GM12801 (cell line): ENCODE measurements around the gene PLEKHA3.

Source experiments
- TF ChIP-seq, protein P1 (sequence below): IDR thresholded peaks from one replicate; pipeline ENCODE4 v1.5.1; 2011; ENCODE audit warnings: control low read depth; ENCODE audit not compliant: insufficient read length; ENCODE audit errors: extremely low read depth

The PLEKHA3 gene

DNA sequence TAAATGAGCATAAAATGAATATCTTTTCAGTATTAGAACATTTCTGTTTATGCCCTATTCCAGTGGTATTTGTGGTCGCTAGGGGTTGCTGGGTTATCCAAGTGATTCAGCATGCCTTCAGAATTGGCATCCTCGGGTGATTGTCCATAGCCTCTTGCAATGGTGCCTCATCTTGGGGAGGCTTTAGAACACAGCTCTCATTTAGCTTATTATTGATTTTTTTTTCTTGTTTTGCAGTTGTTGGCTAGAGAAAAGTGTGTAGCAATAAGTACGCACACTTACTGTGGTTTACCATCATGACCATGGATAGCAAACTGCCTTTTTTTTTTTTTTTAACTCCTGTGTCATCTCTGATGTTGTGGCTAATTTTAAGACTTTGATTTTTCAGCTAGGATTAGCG, 33.6 kb downstream of the PLEKHA3 start:
- TF ChIP-seq, protein P1, sequence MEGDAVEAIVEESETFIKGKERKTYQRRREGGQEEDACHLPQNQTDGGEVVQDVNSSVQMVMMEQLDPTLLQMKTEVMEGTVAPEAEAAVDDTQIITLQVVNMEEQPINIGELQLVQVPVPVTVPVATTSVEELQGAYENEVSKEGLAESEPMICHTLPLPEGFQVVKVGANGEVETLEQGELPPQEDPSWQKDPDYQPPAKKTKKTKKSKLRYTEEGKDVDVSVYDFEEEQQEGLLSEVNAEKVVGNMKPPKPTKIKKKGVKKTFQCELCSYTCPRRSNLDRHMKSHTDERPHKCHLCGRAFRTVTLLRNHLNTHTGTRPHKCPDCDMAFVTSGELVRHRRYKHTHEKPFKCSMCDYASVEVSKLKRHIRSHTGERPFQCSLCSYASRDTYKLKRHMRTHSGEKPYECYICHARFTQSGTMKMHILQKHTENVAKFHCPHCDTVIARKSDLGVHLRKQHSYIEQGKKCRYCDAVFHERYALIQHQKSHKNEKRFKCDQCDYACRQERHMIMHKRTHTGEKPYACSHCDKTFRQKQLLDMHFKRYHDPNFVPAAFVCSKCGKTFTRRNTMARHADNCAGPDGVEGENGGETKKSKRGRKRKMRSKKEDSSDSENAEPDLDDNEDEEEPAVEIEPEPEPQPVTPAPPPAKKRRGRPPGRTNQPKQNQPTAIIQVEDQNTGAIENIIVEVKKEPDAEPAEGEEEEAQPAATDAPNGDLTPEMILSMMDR, result no peak

DNA sequence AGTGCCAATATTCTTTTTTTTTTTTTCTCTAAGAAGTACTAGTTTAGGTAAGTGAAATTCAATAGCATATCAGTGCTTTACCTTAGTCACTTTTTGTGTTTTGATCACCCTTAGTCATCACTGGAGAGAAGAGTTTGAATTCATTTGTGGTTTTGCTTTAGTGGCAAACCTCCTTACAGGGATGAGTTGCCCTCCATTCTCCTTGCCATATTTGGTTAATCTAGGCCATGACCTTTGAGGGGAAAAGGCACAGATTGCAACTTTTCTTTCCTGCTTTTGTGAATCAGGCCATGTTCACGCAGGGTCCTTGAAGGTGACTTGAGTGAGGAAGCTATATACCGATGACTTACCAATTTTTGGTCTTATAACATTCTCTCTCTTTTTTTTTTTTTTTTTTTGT, 34.4 kb downstream of the PLEKHA3 start:
- TF ChIP-seq, protein P1, result no peak

- TF ChIP-seq, protein P1, result no peak
Observed at GRCh38 chr2:178517496-178517895, 37.2 kb downstream of the PLEKHA3 start.

DNA sequence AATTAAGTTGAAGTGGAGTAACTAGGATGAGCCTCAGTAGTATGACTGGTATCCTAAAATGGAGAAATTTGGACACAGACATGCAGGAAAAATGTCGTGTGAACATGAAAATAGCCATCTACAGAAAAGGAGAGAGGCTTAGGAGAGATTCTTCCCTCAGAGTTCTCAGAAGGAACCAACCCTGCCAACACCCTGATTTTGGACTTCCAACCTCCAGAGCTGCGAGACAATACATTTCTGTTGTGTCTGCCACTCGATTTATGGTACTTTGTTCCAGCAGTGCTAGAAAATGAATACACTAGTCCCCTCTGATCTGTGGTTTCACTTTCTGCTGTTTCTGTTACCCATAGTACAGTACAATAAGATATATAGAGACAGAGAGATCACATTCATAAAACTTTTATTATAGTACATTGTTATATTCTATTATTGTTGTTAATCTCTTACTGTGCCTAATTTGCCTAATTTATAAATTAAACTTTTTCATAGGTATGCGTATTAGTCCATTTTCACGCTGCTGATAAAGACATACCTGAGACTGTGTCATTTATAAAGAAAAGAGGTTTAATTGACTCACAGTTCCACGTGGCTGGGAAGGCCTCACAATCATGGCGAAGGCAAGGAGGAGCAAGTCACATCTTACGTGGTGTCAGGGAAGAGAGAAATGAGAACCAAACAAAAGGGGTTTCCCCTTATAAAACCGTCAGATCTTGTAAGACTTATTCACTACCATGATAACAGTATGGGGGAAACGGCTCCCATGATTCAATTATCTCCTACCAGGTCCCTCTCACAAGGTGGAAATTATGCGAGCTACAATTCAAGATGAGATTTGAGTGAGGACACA, 41.3 kb downstream of the PLEKHA3 start:
- TF ChIP-seq, protein P1, result no peak

DNA sequence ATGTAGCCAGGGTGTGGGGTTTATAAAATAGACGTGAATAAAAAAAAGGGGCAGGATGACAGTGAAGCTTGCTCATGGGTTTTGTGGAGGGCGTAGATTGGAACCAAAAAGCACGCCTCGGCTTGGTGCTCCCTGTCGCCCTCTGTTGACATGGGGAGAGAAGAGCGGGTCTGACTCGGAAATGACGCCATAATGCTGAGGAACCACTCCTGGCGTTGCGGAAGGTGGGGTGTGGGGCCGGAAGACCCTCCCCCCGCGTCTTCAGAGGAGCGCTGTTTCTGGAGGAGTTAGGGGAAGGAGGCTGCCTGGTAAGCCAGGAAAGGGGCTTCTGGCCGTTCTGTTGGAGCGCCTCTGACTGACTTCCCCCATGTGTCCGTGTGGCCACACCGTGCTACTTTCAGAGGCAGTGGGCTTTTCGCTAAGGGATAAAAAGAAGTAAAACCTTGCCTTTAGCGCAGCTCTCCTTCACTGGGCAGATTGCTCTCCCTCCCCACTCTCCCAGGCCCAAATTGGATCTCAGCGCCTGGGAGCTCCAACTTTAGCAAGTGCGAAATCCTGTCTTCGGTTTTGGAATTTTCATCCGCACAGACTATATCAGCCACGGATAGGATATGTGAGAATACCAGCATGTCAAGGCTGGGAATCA, 42.8 kb downstream of the PLEKHA3 start:
- TF ChIP-seq, protein P1, result peak; percentile 62

GRCh38 chr2:178523596-178524134, 43.4 kb downstream of the PLEKHA3 start:
- TF ChIP-seq, protein P1, result no peak

GRCh38 chr2:178526256-178526655, 46.0 kb downstream of the PLEKHA3 start:
- TF ChIP-seq, protein P1, result no peak
